NCI-H2107 treated with DMSO at 0.1 percent for 48 hours (cell line): ENCODE results near the gene WDR62.
A peak's percentile ranks its signal among the peaks of the same experiment; 100 is the strongest.
"Not testable (repeated sequence)": the region's sequence is repeated elsewhere in the genome, so short reads cannot be mapped to it uniquely, and the experiment has no call there.

Source experiments
- DNase-seq: peaks from one replicate; lab custom pipeline; 2025; ENCODE audit not compliant: unreplicated experiment; lab: John Stamatoyannopoulos, UW

The WDR62 gene

DNA sequence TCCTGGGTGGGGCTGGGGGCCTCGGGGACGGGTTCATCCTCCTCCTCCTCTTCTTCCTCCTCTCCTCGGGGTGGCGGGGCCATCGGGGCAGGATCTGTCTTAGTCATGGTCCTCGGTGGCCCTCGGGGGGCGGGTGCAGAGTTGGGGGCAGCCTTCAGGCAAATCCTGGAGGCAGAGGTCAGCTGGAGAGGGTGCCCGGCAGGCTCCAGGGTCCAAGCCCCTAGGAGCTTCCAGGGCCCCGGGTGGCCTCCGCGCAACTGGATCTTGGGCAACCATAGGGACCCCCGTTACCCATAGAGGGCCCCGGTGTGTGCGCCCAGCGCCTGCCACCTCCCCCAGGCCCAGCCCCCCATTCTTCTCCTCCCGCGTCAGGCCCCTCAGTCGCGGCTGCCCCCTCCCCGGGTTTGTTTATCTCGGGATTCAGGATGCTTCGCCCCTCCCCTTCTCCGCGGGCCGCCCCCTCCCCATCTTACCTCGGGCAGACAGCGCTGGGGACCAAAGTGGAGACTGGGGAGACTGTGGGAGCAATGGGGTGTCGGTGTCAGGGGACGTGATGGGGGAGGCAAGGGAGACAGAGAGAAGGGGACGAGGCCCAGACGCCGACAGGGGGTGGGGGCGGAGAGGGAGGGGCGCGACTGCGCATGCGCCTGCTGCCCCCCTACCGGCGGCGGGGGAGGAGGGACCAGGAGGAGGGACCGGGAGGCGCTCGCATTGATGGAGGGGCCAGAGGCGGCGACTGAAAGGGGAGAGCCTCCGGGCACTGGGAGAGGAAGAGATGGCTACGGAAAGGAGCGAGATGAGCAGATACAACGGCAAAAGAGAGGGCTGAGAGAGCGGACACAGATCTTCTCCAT lies 22.2 kb upstream of the WDR62 start, which contains the start of gene CLIP3:
Gene CLIP3, minus strand, starts transcription at position 623 of the 854 bp plus-strand sequence. Its CDS starts 516 bp downstream, at position 107.
- peak; percentile 43 for DNase-seq

DNA sequence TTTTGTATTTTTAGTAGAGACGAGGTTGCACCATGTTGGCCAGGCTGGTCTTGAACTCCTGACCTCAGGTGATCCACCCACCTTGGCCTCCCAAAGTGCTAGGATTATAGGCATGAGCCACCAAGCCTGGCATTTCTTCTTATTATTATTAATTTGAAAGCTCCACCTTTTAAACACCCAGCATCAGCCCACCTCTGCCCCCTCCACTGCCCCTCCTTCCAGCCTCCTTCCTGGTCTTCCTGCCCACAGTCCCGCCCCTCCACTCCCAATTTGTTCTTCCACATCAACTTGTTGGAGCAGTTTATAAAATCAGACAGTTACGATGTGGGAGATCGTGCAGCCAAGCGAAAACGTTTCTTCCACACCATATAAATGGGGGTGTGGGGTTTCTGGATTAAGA lies 14.2 kb upstream of the WDR62 start:
- no peak for DNase-seq

DNA sequence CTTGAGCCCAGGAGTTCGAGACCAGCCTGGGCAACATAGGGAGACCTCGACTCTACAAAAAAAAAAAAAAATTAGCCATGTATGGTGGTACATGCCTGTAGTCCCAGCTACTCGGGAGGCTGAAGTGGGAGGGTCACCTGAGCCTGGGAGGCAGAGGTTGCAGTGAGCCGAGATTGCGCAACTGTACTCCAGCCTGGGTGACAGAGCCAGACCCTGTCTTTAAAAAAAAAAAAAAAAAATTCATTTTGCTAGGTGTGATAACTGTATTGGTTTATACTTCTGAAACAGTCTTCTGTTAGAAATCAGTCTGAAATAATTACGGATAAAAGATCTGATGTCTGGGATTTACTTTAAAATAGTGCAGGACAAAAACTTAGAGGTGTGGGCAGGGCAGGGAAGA lies 13.6 kb upstream of the WDR62 start:
- DNase-seq, result not testable (repeated sequence)

DNA sequence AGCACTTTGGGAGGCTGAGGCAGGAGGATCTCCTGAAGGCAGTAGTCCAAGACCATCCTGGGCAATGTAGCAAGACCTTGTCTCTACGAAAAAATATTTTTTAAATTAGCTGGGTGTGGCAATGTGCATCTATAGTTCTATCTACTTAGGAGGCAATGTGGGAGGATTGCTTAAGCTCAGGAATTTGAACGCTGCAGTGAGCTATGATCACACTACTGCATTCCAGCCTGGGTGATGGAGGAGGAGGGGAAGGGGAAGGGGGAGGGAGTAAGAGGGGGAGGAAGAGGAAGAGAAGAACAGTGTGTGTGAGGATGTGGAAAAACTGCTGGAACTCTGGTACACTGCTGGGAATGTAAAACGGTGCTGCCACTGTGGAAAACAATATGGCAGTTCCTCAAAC lies 12.9 kb upstream of the WDR62 start:
- DNase-seq, result no peak

DNA sequence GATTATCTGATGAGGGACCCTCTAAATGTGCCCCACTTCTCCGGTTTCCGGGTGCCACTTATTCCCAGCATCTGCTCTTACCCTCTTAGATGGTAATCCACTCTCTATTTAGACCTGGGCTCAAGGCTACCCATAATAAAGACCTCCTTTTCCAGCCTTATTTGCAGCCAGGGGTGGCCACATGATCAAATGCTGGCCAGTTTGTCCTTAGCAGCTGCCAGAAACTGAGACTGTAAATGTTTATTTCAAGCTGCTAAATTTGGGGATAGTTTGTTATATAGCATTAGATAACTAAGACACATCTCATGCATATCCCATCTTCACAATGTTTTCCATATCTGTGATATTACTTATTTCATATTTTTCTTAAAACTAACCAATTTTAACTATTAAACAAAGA lies 10.7 kb upstream of the WDR62 start:
- DNase-seq, result no peak

DNA sequence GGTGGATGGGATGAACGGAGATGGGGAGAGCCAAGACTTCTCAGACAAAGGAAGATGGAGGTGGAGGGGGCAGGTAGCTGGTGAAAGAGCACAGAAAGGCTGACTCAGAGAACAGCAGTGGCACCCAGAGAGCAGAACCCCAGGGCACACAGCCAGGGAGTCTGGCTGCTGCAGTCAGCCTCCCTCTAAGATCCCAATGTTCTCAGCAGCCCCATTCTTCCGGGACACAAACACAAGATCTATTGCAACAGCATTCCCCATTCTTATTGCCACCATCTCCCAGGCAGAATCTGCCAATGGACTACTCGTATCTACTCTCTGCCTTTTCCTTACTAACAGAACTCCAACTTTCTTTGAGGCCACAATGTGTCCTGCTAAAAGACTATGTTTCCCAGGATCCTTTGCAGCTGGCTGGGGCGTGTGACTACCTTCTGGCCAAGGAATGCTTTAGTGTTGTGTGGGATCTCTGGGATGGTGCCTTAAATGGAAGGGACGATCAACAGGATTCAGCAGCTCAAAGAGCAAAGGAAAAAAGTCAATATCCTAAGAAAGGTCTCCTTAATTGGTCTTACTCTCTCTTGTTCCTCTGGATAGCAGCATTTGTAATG lies 8.2 kb upstream of the WDR62 start:
- no peak for DNase-seq

DNA sequence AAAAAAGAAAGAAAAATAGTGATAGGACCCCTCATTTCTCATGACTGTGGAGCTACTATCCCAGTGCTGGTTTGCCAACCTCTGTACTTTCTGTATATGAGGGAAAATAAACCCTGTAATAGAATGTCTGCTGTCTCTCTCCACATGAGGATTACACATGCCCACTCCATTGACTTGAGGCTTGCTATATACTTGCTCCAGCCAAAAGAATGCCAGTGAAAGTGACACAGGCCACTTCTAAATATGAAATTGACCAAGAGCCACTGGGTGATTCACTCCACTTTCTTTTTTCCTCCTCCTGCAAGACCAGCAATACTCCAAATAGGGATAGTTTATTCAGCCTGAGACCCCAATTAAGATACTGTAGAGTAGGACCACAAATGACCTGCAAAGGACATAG lies 6.9 kb upstream of the WDR62 start:
- no peak for DNase-seq

DNA sequence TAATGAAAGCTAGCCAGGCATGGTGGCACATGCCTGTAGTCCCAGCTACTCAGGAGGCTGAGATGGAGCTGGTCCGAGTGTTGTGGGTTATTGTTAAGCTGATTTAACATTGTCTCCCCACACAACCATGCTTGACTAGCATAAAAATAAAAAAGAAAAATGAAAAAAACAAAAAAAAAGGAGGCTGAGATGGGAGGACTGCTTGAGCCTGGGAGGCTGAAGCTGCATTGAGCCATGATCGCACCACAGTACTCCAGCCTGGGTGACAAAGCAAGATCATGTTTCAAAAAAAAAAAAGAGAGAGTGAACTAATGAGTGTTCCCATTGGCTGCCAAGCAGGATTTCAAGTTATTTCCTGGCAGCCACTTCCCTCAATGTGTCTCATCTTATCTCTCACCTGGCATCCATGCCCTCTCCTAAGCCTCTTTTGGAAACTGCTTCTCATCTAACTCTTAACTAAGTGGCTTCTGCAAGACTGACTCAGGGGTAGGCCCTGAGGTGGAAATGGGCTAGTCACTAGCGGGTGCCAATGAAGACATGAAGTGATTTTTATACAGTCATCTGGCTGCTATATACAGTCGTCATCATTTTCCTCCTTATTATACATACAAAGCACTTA lies 5.5 kb upstream of the WDR62 start:
- DNase-seq, result no peak

DNA sequence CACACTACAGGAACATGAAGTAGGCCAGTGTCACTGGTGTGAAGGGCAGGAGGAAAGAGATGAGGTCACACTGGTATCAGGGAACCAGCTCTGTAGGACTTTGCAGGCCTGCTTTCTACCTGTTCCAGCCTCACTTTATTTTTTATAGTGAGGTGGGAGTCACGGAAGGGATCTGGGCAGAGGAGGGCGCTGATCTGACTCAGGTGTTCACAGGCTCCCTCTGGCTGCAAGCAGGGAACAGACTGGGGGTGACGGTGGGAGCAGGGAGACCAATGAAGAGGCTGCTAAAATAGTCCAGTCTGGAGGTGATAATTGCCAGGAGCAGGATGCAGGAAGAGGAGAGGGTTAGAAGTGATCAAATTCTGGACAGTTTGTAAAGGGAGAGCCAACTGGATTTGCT lies 3.5 kb upstream of the WDR62 start:
- DNase-seq, result no peak

DNA sequence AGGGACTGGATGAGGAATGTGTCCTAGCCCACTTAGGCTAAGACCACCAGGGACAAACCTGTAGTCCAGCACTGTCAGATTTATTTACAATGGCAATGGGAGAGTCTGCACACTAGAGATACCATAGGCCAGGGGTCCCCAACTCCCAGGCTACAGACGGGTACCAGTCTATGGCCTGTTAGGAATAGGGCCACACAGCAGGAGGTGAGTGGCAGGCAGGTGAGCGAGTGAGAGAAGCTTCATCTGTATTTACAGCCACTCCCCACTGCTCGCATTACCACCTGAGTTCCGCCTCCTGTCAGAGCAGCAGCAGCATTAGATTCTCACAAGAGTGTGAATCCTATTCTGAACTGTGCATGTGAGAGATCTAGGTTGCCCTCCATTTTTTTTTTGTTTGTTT lies 3.1 kb upstream of the WDR62 start:
- peak; percentile 30 for DNase-seq

DNA sequence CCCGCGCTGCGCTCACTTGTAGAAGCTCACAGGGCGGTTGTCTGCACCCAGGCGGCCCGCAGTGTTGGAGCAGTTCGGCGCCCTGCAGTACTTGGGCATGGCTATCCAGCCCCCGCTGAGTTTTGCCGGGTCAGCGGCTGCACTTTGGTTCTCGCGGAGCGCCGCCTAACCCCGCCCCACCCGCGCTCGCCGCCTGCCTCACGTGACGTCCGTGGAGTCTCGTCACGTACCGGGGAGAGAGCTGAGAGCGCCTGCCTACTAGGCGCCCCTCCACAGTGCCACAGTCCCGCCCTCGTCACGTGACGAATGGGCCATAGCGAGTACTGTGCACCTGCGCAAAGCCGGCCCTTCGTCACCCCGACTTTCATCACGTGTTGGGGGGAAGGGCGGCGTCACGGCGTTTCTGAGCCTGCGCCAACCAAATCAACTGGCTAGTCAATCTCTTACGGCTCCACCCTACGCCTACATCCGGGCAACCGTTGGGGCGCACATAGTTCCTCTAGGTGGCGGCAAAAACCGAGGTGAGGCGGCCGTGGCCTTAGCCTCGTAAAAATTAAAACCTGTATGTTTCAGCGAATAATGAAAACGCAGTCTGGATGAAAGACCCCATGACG lies 471 bp upstream of the WDR62 start, which contains the start of gene THAP8:
Gene THAP8, minus strand, starts transcription at position 167 of the 614 bp plus-strand sequence. Its CDS starts 68 bp downstream, at position 99.
- DNase-seq, result peak; percentile 96

DNA sequence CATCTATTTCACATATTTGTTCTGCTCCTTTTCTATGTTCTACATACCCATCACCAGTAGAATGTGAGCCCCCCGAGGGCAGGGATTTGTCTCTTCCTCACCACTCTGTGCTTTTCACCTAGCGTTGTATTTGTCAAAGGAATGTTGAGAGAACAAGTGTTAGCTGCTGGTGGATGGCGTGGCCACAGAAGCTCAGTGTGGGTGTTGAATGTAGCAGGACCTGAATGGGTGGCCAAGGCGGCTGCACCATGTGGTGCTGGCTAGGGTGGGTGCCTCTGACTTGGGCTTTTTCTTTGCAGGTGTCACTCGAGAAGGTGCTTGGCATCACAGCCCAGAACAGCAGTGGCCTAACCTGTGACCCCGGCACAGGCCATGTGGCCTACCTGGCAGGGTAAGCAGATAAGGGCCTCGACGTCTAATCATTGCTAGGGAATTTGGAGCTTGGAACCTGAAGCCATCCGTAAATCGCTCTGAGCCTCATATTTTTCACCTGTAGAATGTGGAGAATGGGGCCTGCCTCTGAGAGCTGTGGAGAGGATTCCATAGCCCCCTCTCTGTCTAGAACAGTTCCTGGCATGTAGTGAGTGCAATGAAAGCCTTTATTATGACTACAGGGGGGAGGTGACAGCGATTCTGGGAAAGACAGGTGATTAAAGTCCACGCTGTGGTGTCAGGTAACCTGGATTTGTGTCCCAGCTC lies 3.9 kb downstream of the WDR62 start:
- DNase-seq, result peak; percentile 18

DNA sequence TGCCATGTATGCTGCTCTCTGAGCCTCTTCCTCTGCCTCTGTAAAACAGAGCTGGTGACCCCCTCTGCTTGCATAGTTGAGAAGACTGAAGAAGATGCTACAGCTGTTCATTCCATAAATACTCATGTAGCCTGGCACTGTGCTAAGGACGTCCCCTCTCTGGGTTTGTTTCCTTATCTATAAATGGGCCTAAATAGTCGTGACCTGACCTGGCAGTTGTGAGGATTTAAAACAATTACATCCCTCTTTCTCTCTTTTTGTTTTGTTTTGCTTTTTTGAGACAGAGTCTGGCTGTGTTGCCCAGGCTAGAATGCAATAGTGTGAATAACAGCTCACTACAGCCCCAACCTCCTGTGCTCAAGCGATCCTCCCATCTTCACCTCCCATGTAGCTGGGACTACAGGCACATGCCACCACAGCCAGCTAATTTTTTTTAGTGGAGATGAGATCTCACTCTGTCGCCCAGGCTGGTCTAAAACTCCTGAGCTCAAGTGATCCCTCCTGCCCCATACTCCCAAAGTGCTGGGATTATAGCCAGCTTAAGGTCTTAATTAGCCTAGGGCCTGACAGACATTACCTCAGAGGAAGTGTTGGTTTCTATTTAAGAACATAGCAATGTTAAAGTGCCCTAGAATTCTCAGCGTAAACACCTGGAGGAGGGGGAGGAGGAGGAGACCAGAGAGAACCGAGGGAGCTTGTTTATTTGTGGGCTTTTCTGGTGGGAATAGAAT lies 4.6 kb downstream of the WDR62 start:
- no peak for DNase-seq

DNA sequence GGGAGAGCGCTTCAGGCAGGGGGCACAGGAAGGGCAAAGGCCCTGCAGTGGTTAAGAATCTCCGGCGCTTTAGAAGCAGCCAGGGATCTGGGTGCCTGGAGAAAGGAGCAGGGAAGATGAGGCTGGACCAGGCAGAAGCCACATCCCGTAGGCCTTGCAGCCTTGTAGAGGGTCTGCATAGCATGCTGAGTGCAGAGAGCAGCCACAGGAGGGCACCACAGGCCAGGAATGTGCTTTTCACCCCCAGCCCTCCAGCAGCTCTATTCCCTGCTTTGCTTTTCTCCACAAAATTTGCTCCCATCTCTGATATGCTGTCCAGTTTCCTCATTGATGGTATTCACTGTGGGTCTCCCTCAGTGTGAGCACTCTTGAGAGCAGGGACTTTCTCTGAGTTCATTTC lies 5.7 kb downstream of the WDR62 start:
- DNase-seq, result peak; percentile 21

DNA sequence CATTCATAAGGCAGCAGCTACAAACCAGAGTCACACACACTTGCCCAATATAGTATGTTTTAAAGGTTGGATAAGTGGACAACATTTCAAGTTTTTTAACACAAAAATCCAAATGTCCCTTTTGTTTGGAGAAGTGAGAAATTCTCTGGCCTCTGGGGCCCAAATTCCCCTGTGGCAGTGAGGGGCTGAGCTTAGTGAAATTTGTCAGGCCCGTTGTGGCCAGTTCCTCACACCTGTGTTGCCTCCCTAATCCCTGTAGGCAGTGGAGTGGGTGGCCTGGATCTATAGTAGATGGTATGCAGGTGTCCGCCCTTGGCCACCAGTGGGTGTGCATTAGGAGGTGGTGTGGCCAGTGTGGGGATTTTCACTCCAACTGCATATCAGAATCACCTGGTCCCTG lies 6.7 kb downstream of the WDR62 start:
- DNase-seq, result no peak

DNA sequence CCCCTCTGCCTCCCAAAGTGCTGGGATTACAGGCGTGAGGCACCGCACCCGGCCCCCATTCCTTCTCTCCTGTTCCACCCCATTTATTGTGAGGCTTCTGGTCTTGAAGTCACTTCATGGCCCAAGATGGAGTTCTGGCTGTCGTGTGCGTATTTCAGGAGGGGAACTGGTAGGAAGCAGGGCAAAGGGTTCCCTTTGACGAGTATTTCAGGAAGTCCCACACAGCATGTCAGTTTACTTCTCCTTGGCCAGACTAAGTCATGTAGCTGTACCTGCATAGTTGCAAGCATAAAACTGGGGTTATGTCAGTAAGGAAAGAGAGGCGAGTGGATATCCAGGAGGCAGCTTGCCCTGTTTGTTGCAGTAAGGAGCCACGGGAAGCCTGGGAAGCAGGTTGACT lies 10.1 kb downstream of the WDR62 start:
- DNase-seq, result no peak

DNA sequence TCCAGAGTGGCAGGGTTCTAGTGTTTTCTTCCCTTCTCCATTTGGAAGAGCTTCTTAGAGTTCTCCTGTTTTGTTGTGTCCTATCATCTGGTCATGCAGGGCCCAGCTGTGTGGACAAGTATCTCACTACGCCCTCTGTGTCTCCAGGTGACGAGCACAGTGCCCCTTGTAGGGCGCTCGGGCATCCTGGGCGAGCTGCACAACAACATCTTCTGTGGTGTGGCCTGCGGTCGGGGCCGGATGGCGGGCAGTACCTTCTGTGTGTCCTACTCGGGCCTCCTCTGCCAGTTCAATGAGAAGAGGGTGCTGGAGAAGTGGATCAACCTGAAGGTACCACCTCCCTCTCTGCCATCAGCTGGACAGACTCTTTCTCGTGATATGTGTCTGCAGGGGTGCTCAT lies 13.0 kb downstream of the WDR62 start:
- DNase-seq, result no peak

DNA sequence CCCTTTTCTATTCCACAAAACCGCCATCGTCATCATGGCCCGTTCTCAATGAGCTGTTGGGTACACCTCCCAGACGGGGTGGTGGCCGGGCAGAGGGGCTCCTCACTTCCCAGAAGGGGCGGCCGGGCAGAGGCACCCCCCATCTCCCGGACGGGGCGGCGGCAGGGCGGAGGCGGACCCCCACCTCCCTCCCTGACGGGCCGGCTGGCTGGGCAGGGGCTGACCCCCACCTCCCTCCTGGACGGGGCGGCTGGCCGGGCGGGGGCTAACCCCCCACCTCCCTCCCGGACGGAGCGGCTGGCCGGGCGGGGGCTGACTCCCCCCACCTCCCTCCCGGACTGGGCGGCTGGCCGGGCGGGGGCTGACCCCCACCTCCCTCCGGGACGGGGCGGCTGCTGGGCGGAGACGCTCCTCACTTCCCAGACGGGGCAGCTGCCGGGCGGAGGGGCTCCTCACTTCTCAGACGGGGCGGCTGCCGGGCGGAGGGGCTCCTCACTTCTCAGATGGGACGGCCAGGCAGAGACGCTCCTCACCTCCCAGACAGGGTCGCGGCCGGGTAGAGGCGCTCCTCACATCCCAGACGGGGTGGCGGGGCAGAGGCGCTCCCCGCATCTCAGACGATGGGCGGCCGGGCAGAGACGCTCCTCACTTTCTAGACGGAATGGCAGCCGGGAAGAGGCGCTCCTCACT lies 14.3 kb downstream of the WDR62 start:
- DNase-seq, result not testable (repeated sequence)

DNA sequence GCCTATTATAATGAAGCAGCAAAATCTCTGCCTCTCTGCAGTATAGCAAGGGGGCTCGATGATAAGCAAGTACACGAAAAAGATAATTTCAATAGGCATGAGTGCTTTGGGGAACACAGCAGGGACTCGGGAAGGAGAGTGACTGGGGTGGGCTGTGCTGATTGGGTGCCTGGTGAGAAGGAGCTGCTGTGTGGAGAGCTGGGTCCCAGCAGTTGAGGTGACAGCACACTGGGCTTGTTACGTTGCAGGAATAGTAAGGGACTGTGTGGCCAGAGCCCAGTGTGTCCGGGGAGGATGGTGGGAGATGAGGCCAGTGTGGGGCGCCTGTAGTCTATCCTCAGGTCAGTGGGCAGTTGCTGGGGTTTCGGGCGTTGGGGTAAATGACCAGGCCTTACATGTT lies 17.4 kb downstream of the WDR62 start:
- no peak for DNase-seq
